HUES64 (cell line): ENCODE measurements around the gene MICA.
"Not testable (repeated sequence)": the region's sequence is repeated elsewhere in the genome, so short reads cannot be mapped to it uniquely, and the experiment has no call there.

Experiments used
- H3K27ac ChIP-seq: 2 replicates; pipeline ENCODE4 v1.7.0; 2013; ENCODE audit warnings: low read depth, low read length, inconsistent platforms
- H3K27me3 ChIP-seq: 2 replicates; pipeline ENCODE4 v1.6.1; 2013; ENCODE audit warnings: mild to moderate bottlenecking, low read length; ENCODE audit not compliant: insufficient read depth
- H3K36me3 ChIP-seq: 2 replicates; pipeline ENCODE4 v1.6.1; 2013; ENCODE audit warnings: mild to moderate bottlenecking, low read length; ENCODE audit not compliant: insufficient read depth
- H3K4me1 ChIP-seq: 2 replicates; pipeline ENCODE4 v1.6.1; 2013; ENCODE audit warnings: mild to moderate bottlenecking, low read length, moderate library complexity; ENCODE audit not compliant: insufficient read depth
- H3K4me3 ChIP-seq: 2 replicates; pipeline ENCODE4 v1.5.1; 2013; ENCODE audit warnings: mild to moderate bottlenecking, low read length, moderate library complexity
- H3K9ac ChIP-seq: 2 replicates; pipeline ENCODE4 v1.6.1; 2013; ENCODE audit warnings: mild to moderate bottlenecking, low read depth, low read length
- H3K9me3 ChIP-seq: 2 replicates; pipeline ENCODE4 v1.6.1; 2013; ENCODE audit warnings: low read depth, low read length; ENCODE audit not compliant: insufficient read depth
- WGBS: fragments of 150-250, 120-280 bp; methylation state at CpG from one replicate; pipeline ENCODE4 v1.1.7; 2013; ENCODE audit warnings: missing lambda C conversion rate; 5-methylcytosine and 5-hydroxymethylcytosine counted together

MICA gene

DNA sequence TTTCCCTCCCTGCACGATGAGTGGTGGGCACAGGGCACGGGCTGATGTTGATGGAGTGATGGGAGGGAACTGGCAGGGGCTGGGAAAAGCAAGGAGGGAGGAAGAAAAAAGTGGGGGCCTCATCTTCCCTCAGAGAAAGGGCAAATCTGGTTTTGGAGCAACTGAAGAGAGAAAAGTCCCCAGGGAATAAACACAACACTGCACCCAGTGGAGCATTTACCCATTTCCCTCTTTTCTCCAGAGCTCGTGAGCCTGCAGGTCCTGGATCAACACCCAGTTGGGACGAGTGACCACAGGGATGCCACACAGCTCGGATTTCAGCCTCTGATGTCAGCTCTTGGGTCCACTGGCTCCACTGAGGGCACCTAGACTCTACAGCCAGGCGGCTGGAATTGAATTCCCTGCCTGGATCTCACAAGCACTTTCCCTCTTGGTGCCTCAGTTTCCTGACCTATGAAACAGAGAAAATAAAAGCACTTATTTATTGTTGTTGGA, 11.4 kb downstream of the MICA start:
- Histone ChIP-seq H3K9ac (no peak overlapping the region), H3K36me3 (peaks cover 41% of the 10 kb centered on the region), H3K4me1 (no peaks in the 10 kb centered on the region), H3K27ac (no peak overlapping the region), H3K9me3 (no peaks in the 10 kb centered on the region), H3K4me3 (no peak overlapping the region), H3K27me3 (no peaks in the 10 kb centered on the region)
- 88% methylated on average over 6 of the region's 6 CpGs for WGBS

- WGBS: 93% methylated on average over 5 of the region's 5 CpGs
- Histone ChIP-seq H3K27me3 (no peaks in the 10 kb centered on the region), H3K4me3 (no peak overlapping the region), H3K36me3 (peaks cover 36% of the 10 kb centered on the region), H3K9me3 (no peaks in the 10 kb centered on the region), H3K4me1 (no peaks in the 10 kb centered on the region), H3K9ac (no peak overlapping the region), H3K27ac (no peak overlapping the region)
These were observed 13.1 kb downstream of the MICA start for GRCh38 chr6:31416394-31417014.

GRCh38 chr6:31418251-31418650, 14.9 kb downstream of the MICA start:
- Histone ChIP-seq H3K27ac (no peak overlapping the region), H3K36me3 (peaks cover 20% of the 10 kb centered on the region), H3K27me3 (0 out of 2 replicates have a peak, but pooled peaks cover 2% of the 10 kb centered on the region), H3K4me1 (no peaks in the 10 kb centered on the region), H3K9ac (no peak overlapping the region), H3K4me3 (no peak overlapping the region), H3K9me3 (no peaks in the 10 kb centered on the region)
- 85% methylated on average over 3 of the region's 3 CpGs for WGBS

DNA sequence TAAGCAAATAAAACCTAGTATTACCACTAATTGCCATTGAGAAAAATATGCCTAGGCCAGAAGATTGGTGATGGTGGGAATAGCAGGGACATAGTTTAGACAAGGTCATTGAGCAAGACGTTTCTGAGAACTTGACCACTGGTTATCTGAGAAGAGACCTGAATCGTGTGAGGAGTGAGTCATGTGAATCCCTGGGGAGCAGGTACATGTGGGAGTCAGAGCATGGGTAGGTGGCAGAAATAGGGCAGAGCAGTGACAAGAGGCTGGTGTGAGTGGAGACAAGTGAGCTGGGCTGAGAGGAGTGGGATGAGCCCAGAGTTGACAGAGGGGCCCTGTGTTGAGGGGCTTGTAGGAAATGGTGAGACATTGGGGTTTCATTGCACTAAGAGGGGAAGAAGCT, 16.4 kb downstream of the MICA start:
- Histone ChIP-seq H3K4me3 (no peak overlapping the region), H3K27me3 (0 out of 2 replicates have a peak, but pooled peaks cover 5% of the 10 kb centered on the region), H3K9ac (no peak overlapping the region), H3K4me1 (no peaks in the 10 kb centered on the region), H3K27ac (no peak overlapping the region), H3K36me3 (peaks cover 13% of the 10 kb centered on the region), H3K9me3 (no peaks in the 10 kb centered on the region)
- 53% methylated on average over 2 of the region's 2 CpGs for WGBS

GRCh38 chr6:31420546-31420945, 17.2 kb downstream of the MICA start:
- Histone ChIP-seq H3K9me3 (no peaks in the 10 kb centered on the region), H3K4me3 (no peak overlapping the region), H3K4me1 (no peaks in the 10 kb centered on the region), H3K27ac (no peak overlapping the region), H3K36me3 (peaks cover 9% of the 10 kb centered on the region), H3K9ac (no peak overlapping the region), H3K27me3 (0 out of 2 replicates have a peak, but pooled peaks cover 5% of the 10 kb centered on the region)
- 94% methylated on average over 2 of the region's 2 CpGs for WGBS

GRCh38 chr6:31422587-31422986, 19.2 kb downstream of the MICA start:
- Histone ChIP-seq H3K9me3 (no peaks in the 10 kb centered on the region), H3K9ac (no peak overlapping the region)

DNA sequence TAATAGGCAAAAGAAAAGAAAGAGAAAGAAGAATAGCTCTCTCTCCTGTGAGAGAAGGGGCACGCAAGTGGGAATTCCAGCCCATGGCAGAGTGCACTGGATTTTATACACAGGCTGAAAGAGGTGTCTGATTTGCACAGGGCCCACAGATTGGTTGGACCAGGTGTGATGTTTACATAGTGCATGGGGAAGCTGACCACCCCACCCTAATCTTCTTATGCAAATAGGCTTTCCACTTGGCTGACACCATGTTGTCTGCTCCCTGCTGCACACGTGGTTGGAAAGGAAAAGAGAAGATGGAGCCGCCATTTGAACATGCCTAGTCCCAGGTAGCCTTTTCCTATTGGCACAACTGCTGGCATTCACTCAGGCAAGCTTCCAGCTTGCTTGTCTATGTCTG, 20.2 kb downstream of the MICA start:
- 77% methylated on average over 3 of the region's 3 CpGs for WGBS
- H3K27ac ChIP-seq: no peak overlapping the region
- no peaks in the 10 kb centered on the region for H3K4me1 ChIP-seq
- H3K9me3 ChIP-seq: no peaks in the 10 kb centered on the region
- H3K27me3 ChIP-seq: 0 out of 2 replicates have a peak, but pooled peaks cover 5% of the 10 kb centered on the region
- H3K9ac ChIP-seq: no peak overlapping the region
- H3K4me3 ChIP-seq: no peak overlapping the region
- H3K36me3 ChIP-seq: no peaks in the 10 kb centered on the region

More at GRCh38 chr6:31422587-31422986, 19.2 kb downstream of the MICA start:
- no peak overlapping the region for H3K4me3 ChIP-seq
- H3K36me3 ChIP-seq: no peaks in the 10 kb centered on the region
- no peaks in the 10 kb centered on the region for H3K4me1 ChIP-seq
- no peak overlapping the region for H3K27ac ChIP-seq
- 0 out of 2 replicates have a peak, but pooled peaks cover 5% of the 10 kb centered on the region for H3K27me3 ChIP-seq
- 82% methylated on average over 3 of the region's 3 CpGs for WGBS

GRCh38 chr6:31426395-31427354, 23.3 kb downstream of the MICA start:
- Histone ChIP-seq H3K27me3 (0 out of 2 replicates have a peak, but pooled peaks cover 5% of the 10 kb centered on the region), H3K9me3 (peaks cover 3% of the 10 kb centered on the region; the same call in 1 of the 2 replicates), H3K27ac (no peak overlapping the region), H3K4me1 (no peaks in the 10 kb centered on the region), H3K4me3 (no peak overlapping the region), H3K36me3 (no peaks in the 10 kb centered on the region), H3K9ac (no peak overlapping the region)
- 72% methylated on average over 2 of the region's 3 CpGs for WGBS

DNA sequence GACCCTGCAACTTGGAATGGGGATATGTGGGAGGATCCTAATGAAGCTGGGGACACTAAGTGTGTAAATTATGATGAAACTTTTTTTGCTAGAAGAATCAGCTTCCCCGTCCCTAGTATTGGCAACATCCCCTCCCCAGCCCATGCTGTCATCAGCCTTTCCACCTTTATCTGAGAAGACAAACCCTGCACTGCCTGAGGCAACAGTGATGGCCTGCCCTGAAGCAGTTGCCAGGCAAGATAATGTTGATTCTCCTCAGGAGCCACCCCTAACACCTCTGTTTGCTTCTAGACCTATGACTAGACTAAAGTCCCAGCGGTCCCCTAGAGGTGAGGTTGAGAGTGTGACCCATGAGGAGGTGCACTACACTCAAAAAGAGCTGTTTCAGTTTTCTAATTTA, 27.1 kb downstream of the MICA start:
- H3K9ac ChIP-seq: no peak overlapping the region
- no peak overlapping the region for H3K4me3 ChIP-seq
- H3K4me1 ChIP-seq: no peaks in the 10 kb centered on the region
- H3K27me3 ChIP-seq: no peaks in the 10 kb centered on the region
- peaks cover 3% of the 10 kb centered on the region; the same call in 1 of the 2 replicates for H3K9me3 ChIP-seq
- H3K36me3 ChIP-seq: no peaks in the 10 kb centered on the region
- 89% methylated on average over 2 of the region's 2 CpGs for WGBS
- no peak overlapping the region for H3K27ac ChIP-seq

DNA sequence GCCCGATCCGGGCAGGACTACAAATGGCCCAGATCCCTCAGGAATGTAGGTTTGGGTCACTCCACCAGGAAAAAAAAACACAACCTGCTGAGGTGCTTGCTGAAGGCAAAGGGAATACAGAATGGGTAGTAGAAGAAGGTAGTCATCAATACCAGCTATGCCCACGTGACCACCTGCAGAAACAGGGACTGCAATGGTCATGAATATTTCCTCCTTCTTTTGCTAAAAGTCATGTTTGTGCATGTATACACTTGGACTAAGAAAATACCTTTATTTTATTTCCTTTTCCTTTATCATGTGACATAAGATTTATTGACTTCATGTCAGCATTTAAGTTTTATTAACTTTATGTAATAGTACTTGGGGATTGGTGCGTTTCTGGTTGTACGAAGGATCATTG, 31.7 kb downstream of the MICA start:
- 87% methylated on average over 5 of the region's 5 CpGs for WGBS
- H3K27me3 ChIP-seq, H3K4me3 ChIP-seq, H3K4me1 ChIP-seq, H3K36me3 ChIP-seq, H3K27ac ChIP-seq, H3K9ac ChIP-seq: not testable (repeated sequence)
- H3K9me3 ChIP-seq: peaks cover 25% of the 10 kb centered on the region

DNA sequence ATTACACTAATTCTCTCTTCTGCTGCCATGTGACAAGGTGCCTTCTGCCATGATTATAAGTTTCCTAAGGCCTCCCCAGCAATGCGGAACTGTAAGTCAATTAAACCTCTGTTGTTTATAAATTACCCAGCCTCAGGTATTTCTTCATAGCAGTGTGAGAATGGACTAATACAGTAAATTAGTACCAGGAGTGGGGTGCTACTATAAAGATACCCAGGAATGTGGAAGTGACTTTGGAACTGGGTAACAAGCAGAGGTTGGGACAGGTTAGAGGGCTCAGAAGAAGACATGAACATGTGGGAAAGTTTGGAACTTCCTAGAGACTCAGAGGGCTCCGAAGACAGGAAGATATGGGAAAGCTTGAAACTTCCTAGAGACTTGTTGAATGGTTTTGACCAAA, 34.8 kb downstream of the MICA start:
- no peak overlapping the region for H3K27ac ChIP-seq
- 90% methylated on average over 2 of the region's 2 CpGs for WGBS
- no peaks in the 10 kb centered on the region for H3K36me3 ChIP-seq

More for the DNA sequence above, 34.8 kb downstream of the MICA start:
- Histone ChIP-seq H3K9ac (no peak overlapping the region), H3K4me1 (peaks cover 3% of the 10 kb centered on the region), H3K4me3 (no peak overlapping the region), H3K27me3 (peaks cover 12% of the 10 kb centered on the region), H3K9me3 (peaks cover 22% of the 10 kb centered on the region)
